ENCODE measurements around the gene PNMA5. TPM values are rescaled to one million over a fixed set of nuclear protein-coding genes. Genes with fewer than 3 reads are reported as not detected.
A peak's percentile ranks its signal among the peaks of the same experiment; 100 is the strongest.

Gene PNMA5
- total RNA-seq, 1 donor from 2014 or later = not detected

GRCh38 chrX:152960115-152960514 is 33.8 kb downstream of the PNMA5 start:
- no peaks in the 10 kb centered on the region for H3K36me3 ChIP-seq (ENCODE audit: control insufficient read depth, insufficient read depth, low read length)
- DNase-seq (ENCODE audit: low read depth) = no peak
- H3K27me3 ChIP-seq (ENCODE audit: control insufficient read depth, insufficient read depth, low read length) = no peaks in the 10 kb centered on the region
- H3K4me3 ChIP-seq (ENCODE audit: low read depth, low read length) = no peak overlapping the region
- TF ChIP-seq CTCF (IDR thresholded peaks at IDR 0.05; ENCODE audit: insufficient read depth, low read length, poor library complexity, severe bottlenecking) = no peak

GRCh38 chrX:152959626-152960025 is 34.3 kb downstream of the PNMA5 start:
- Histone ChIP-seq H3K4me3 (ENCODE audit: low read depth, low read length) (no peak overlapping the region), H3K27me3 (ENCODE audit: control insufficient read depth, insufficient read depth, low read length) (no peaks in the 10 kb centered on the region), H3K36me3 (ENCODE audit: control insufficient read depth, insufficient read depth, low read length) (no peaks in the 10 kb centered on the region)
- TF ChIP-seq CTCF (IDR thresholded peaks at IDR 0.05; ENCODE audit: insufficient read depth, low read length, poor library complexity, severe bottlenecking) = no peak
- no peak for DNase-seq (ENCODE audit: low read depth)

GRCh38 chrX:152958524-152959465 is 35.1 kb downstream of the PNMA5 start:
- H3K36me3 ChIP-seq (ENCODE audit: control insufficient read depth, insufficient read depth, low read length) = no peaks in the 10 kb centered on the region
- TF ChIP-seq CTCF (IDR thresholded peaks at IDR 0.05; ENCODE audit: insufficient read depth, low read length, poor library complexity, severe bottlenecking) = peak; percentile 67
- no peaks in the 10 kb centered on the region for H3K27me3 ChIP-seq (ENCODE audit: control insufficient read depth, insufficient read depth, low read length)
- H3K4me3 ChIP-seq (ENCODE audit: low read depth, low read length) = peak overlapping the region; percentile 6
- DNase-seq (ENCODE audit: low read depth) = peak; percentile 42

GRCh38 chrX:152958047-152958446 is 35.9 kb downstream of the PNMA5 start:
- H3K27me3 ChIP-seq (ENCODE audit: control insufficient read depth, insufficient read depth, low read length) = no peaks in the 10 kb centered on the region
- no peak for DNase-seq (ENCODE audit: low read depth)
- no peak for TF ChIP-seq CTCF (IDR thresholded peaks at IDR 0.05; ENCODE audit: insufficient read depth, low read length, poor library complexity, severe bottlenecking)
- H3K4me3 ChIP-seq (ENCODE audit: low read depth, low read length) = no peak overlapping the region
- H3K36me3 ChIP-seq (ENCODE audit: control insufficient read depth, insufficient read depth, low read length) = no peaks in the 10 kb centered on the region

GRCh38 chrX:152950786-152951185 is 43.1 kb downstream of the PNMA5 start:
- no peak for DNase-seq (ENCODE audit: low read depth)
- Histone ChIP-seq H3K36me3 (ENCODE audit: control insufficient read depth, insufficient read depth, low read length) (no peaks in the 10 kb centered on the region), H3K27me3 (ENCODE audit: control insufficient read depth, insufficient read depth, low read length) (no peaks in the 10 kb centered on the region), H3K4me3 (ENCODE audit: low read depth, low read length) (no peak overlapping the region)
- no peak for TF ChIP-seq CTCF (IDR thresholded peaks at IDR 0.05; ENCODE audit: insufficient read depth, low read length, poor library complexity, severe bottlenecking)
